K562 (cell line): ENCODE results near the gene VPS13D. TPM values are rescaled to one million over a fixed set of nuclear protein-coding genes. Genes with fewer than 3 reads are reported as not detected.

Experiments
- ATAC-seq: fragments of 200-7000 bp; cut with Tn5 transposase; 3 replicates; pipeline ENCODE4 v1.9.1; 2020; ENCODE audit warnings: moderate library complexity
- BruUV-seq: library from RNA; stranded (reverse); fragments of 400-500 nt; replicated peaks from 2 replicates; lab custom pipeline; 2021; lab: Mats Ljungman, UMichigan
- CTCF ChIA-PET: fragments of 300-600 bp; formaldehyde crosslinking; extraction: SDS; loops from one replicate; lab custom pipeline; 2021; ENCODE audit warnings: low intra/inter-chr PET ratio; lab: Yijun Ruan, JAX
- POLR2A ChIA-PET: fragments of 300-600, 350-650 bp; sonication (Branson Sonifier 250); formaldehyde crosslinking; extraction: SDS; loops from one replicate; lab custom pipeline; 2021; ENCODE audit warnings: antibody characterized with exemption, inconsistent platforms; lab: Yijun Ruan, JAX
- DNase-seq, 4 experiments: peaks; one replicate each; pipeline versions ENCODE4 v3.0.0 to v3.0.0-alpha.2; 2011 to 2018; ENCODE audit warnings: low spot score in 3 of 4, mixed read lengths in 3 of 4; ENCODE audit errors: extremely low read depth in 1 of 4
- FAIRE-seq: peaks from 2 replicates; lab custom pipeline; 2011; peaks lifted over from hg19 to GRCh38; lab: Jason Lieb, UNC
- H2AFZ ChIP-seq: 2 replicates; pipeline ENCODE4 v1.6.0; 2011; ENCODE audit warnings: low read depth, low read length, control low read depth, inconsistent platforms
- H3K27ac ChIP-seq: fragments of 200-600 bp; 3 replicates; pipeline ENCODE4 v1.8.0; 2011; ENCODE audit warnings: low read depth, mild to moderate bottlenecking, control low read depth, inconsistent platforms, low read length, moderate library complexity, mixed read lengths; ENCODE audit errors: extremely low read depth
- H3K27me3 ChIP-seq, 2 experiments: fragments of 300-600 bp in 1 of 2; 2 replicates in 1 of 2; 3 replicates in 1 of 2; pipeline versions ENCODE4 v1.6.0 to v1.8.0; 2011; ENCODE audit warnings: inconsistent platforms in 2 of 2, low read length in 2 of 2, mild to moderate bottlenecking in 1 of 2, mixed read lengths in 1 of 2, moderate library complexity in 1 of 2; ENCODE audit not compliant: control insufficient read depth in 2 of 2, insufficient read depth in 2 of 2
- H3K36me3 ChIP-seq: fragments of 300-600 bp; 3 replicates; pipeline ENCODE4 v1.8.0; 2011; ENCODE audit warnings: mild to moderate bottlenecking, low read length, inconsistent platforms; ENCODE audit not compliant: control insufficient read depth, insufficient read depth
- H3K4me1 ChIP-seq, 2 experiments: fragments of 200-600 bp in 1 of 2; replicated peaks in 1 of 2; 2 replicates in 1 of 2; 3 replicates in 1 of 2; pipeline versions ENCODE4 v1.5.1 to v1.8.0; 2011; ENCODE audit warnings: inconsistent platforms in 2 of 2, low read length in 2 of 2, mild to moderate bottlenecking in 1 of 2, mixed read lengths in 1 of 2, moderate library complexity in 1 of 2; ENCODE audit not compliant: control insufficient read depth in 2 of 2, insufficient read depth in 2 of 2
- H3K4me2 ChIP-seq: 2 replicates; pipeline ENCODE4 v1.6.1; 2011; ENCODE audit warnings: low read length, control low read depth, inconsistent platforms, mixed read lengths; ENCODE audit not compliant: insufficient read depth
- H3K4me3 ChIP-seq: fragments of 200-600 bp; sonication (generic), shearing (Covaris generic); 2 replicates; pipeline ENCODE4 v1.5.1; 2016; ENCODE audit warnings: control low read depth, inconsistent platforms
- H3K79me2 ChIP-seq: fragments of 200-600 bp; 3 replicates; pipeline ENCODE4 v1.8.0; 2011; ENCODE audit warnings: low read length, inconsistent platforms; ENCODE audit not compliant: control insufficient read depth, insufficient read depth
- H3K9ac ChIP-seq, 2 experiments: 2 replicates each; pipeline versions ENCODE4 v1.6.0 to v1.6.1; 2011; ENCODE audit warnings: low read depth in 2 of 2, low read length in 2 of 2, control low read depth in 1 of 2, inconsistent platforms in 1 of 2, mild to moderate bottlenecking in 1 of 2, mixed read lengths in 1 of 2; ENCODE audit not compliant: insufficient read depth in 1 of 2
- H3K9me1 ChIP-seq: one replicate; pipeline ENCODE4 v1.6.0; 2011; ENCODE audit warnings: inconsistent platforms, mild to moderate bottlenecking, low read length, moderate library complexity; ENCODE audit not compliant: control insufficient read depth, insufficient read depth
- H3K9me3 ChIP-seq: replicated peaks from 2 replicates; pipeline ENCODE4 v1.5.1; 2011; ENCODE audit warnings: low read depth, low read length, inconsistent platforms; ENCODE audit not compliant: control insufficient read depth, insufficient read depth
- H4K20me1 ChIP-seq: replicated peaks from 2 replicates; pipeline ENCODE4 v1.6.1; 2011; ENCODE audit warnings: low read length, inconsistent platforms, mixed read lengths; ENCODE audit not compliant: control insufficient read depth, insufficient read depth
- CEBPB ChIP-seq: fragments of 450-650 bp; IDR thresholded peaks from 2 replicates; pipeline ENCODE4 v1.6.1; 2016; ENCODE audit warnings: missing genetic modification characterization, missing compliant biosample characterization
- E4F1 ChIP-seq: fragments of 250-450 bp; sonication (Bioruptor Pico); IDR thresholded peaks from 2 replicates; pipeline ENCODE4 v1.5.0; 2021; ENCODE audit warnings: mild to moderate bottlenecking, borderline replicate concordance
- GTF2E2 ChIP-seq: fragments of 200-800 bp; sonication (Bioruptor generic); IDR thresholded peaks from 2 replicates; pipeline ENCODE4 v1.6.1; 2016; ENCODE audit warnings: missing genetic modification characterization, missing compliant biosample characterization
- KDM4B ChIP-seq, 2 experiments: fragments of 450-650 bp in 1 of 2; sonication (generic) in 1 of 2; IDR thresholded peaks; 2 replicates each; pipeline ENCODE4 v1.6.1; 2016 to 2017; ENCODE audit warnings: borderline replicate concordance in 2 of 2, antibody characterized with exemption in 1 of 2, low read depth in 1 of 2, mild to moderate bottlenecking in 1 of 2
- NR0B1 ChIP-seq: fragments of 450-650 bp; IDR thresholded peaks from one replicate; pipeline ENCODE4 v1.6.1; 2018; ENCODE audit warnings: mild to moderate bottlenecking, moderate library complexity; ENCODE audit not compliant: partially characterized antibody
- ZBTB11 ChIP-seq, 3 experiments: fragments of 200-800 bp in 1 of 3; fragments of 250-450 bp in 1 of 3; fragments of 450-650 bp in 1 of 3; sonication (Bioruptor Pico) in 1 of 3; sonication (Bioruptor generic) in 1 of 3; formaldehyde crosslinking in 1 of 3; IDR thresholded peaks; 2 replicates each; pipeline versions ENCODE4 v1.6.1 to v1.8.0; 2016 to 2022; ENCODE audit warnings: mild to moderate bottlenecking in 2 of 3, missing genetic modification characterization in 2 of 3, missing compliant biosample characterization in 1 of 3, moderate library complexity in 1 of 3
- ZNF23 ChIP-seq: fragments of 250-450 bp; sonication (Bioruptor Pico); IDR thresholded peaks from 2 replicates; pipeline ENCODE4 v1.4.0; 2020; ENCODE audit warnings: mild to moderate bottlenecking
- WGBS: fragments of 100-300 bp; shearing (Covaris generic); methylation state at CpG from one replicate; pipeline ENCODE4 v1.1.6; 2016; ENCODE audit warnings: low coverage, mixed read lengths; ENCODE audit not compliant: insufficient coverage; ENCODE audit errors: missing lambda C conversion rate; 5-methylcytosine and 5-hydroxymethylcytosine counted together
- in situ Hi-C: fragments of 300-500 bp; cut with MboI; formaldehyde crosslinking; loops from 4 replicates; pipeline ENCODE4 v1.15.0; 2018; ENCODE audit warnings: inconsistent platforms, mixed read lengths
- intact Hi-C: fragments of 100-400 bp; cut with micrococcal nuclease; formaldehyde crosslinking; loops from 2 replicates; pipeline ENCODE4 v1.14.2; 2022
- polyA plus RNA-seq, 8 experiments: library from polyadenylated mRNA; depleted of rRNA in 4 of 8; stranded (reverse) in 5 of 8; unstranded in 3 of 8; fragments of >200 nt; fragmentation: Nextera tagmentation in 2 of 8; fragmentation: Illumina TruSeq in 1 of 8; extraction: Ambion mirVana in 2 of 8; extraction: Trizol in 1 of 8; gene quantifications; 2 replicates each; pipeline versions ENCODE4 v1.2.1 to v1.2.3, GENCODE V29; 2011 to 2014; ENCODE audit warnings: inconsistent platforms in 1 of 8, missing spikeins in 1 of 8
- total RNA-seq, 7 experiments: library from RNA; depleted of rRNA in 6 of 7; stranded (reverse); fragments of >200 nt in 6 of 7; fragmentation: Illumina TruSeq in 2 of 7; extraction: Trizol in 2 of 7; gene quantifications; 2 replicates each; pipeline versions ENCODE4 v1.2.1 to v1.2.3, GENCODE V29; 2011 to 2021; ENCODE audit warnings: low replicate concordance in 1 of 7

Gene VPS13D
- total and polyA plus RNA-seq, 9 of the 15 experiments (the other 6 are each of a cell fraction or from before 2014, with no cell fraction given): 6.1 to 51.5 (median 38.5) TPM

GRCh38 chr1:12180315-12180714, 49.5 kb upstream of the VPS13D start:
- TF ChIP-seq ZNF23 (CRISPR knock-in tag) (no peak), NR0B1 (no peak), ZBTB11 (CRISPR knock-in tag; IDR thresholded peaks at IDR 0.05) (no peak), E4F1 (CRISPR knock-in tag) (no peak), CEBPB (tag) (peak; percentile 68), GTF2E2 (tag) (no peak), KDM4B (IDR thresholded peaks at IDR 0.05; ENCODE audit: borderline replicate concordance in 2 of 2, low read depth in 1 of 2) (no peak)
- no peaks in the 10 kb centered on the region for H3K27me3 ChIP-seq
- ChIA-PET POLR2A (interaction anchor here (0.7 to 3.1 kb wide), 3 partner anchors 12 to 38 kb away, joined by 3 to 18 read pairs (median 3); no protein-coding TSS in a partner anchor), CTCF (no interaction called here)
- no peak overlapping the region for H2AFZ ChIP-seq
- DNase-seq: no peak
- H3K4me1 ChIP-seq: peaks cover 13 to 42% of the 10 kb centered on the region in 2 experiments
- no TSS peak for BruUV-seq
- H3K36me3 ChIP-seq: peaks cover 21% of the 10 kb centered on the region; the same call in 2 of the 3 replicates
- H3K9me3 ChIP-seq: no peaks in the 10 kb centered on the region
- no peak overlapping the region for H3K27ac ChIP-seq
- peak overlapping the region in 1 of 2 experiments; percentile 31; a peak in 1 of 4 replicates for H3K9ac ChIP-seq
- 71% methylated on average over 10 of the region's 10 CpGs for WGBS
- H3K79me2 ChIP-seq: peaks cover 24% of the 10 kb centered on the region
- in situ Hi-C loops: no loop called here
- intact Hi-C loops: no loop called here
- no peak for ATAC-seq
- H4K20me1 ChIP-seq: peaks cover 39% of the 10 kb centered on the region
- FAIRE-seq: no peak
- H3K4me3 ChIP-seq: no peak overlapping the region
- peaks cover 4% of the 10 kb centered on the region for H3K9me1 ChIP-seq
- no peak overlapping the region for H3K4me2 ChIP-seq
